Ectodermal cell (in vitro differentiated cells): ENCODE measurements around the gene ACSF3. TPM values are rescaled to one million over a fixed set of nuclear protein-coding genes. Genes with fewer than 3 reads are reported as not detected.

Experiments used
- H3K27ac ChIP-seq: 2 replicates; pipeline ENCODE4 v1.7.0; 2013; ENCODE audit warnings: mild to moderate bottlenecking, low read depth, low read length; ENCODE audit not compliant: insufficient read depth, poor library complexity, severe bottlenecking
- H3K27me3 ChIP-seq: 2 replicates; pipeline ENCODE4 v1.7.0; 2013; ENCODE audit warnings: mild to moderate bottlenecking, low read length; ENCODE audit not compliant: insufficient read depth, control insufficient read depth, poor library complexity, severe bottlenecking
- H3K36me3 ChIP-seq: one replicate; pipeline ENCODE4 v1.7.0; 2013; ENCODE audit warnings: low read length; ENCODE audit not compliant: control insufficient read depth, insufficient read depth
- H3K4me1 ChIP-seq: one replicate; pipeline ENCODE4 v1.7.0; 2013; ENCODE audit warnings: low read length; ENCODE audit not compliant: control insufficient read depth, insufficient read depth
- H3K4me3 ChIP-seq: 2 replicates; pipeline ENCODE4 v1.7.0; 2013; ENCODE audit warnings: low read depth, low read length, control low read depth; ENCODE audit not compliant: insufficient read depth
- H3K9me3 ChIP-seq: 2 replicates; pipeline ENCODE4 v1.7.0; 2013; ENCODE audit warnings: mild to moderate bottlenecking, low read length, moderate library complexity; ENCODE audit not compliant: control insufficient read depth
- WGBS, 2 experiments: methylation state at CpG; one replicate each; pipeline ENCODE4 v1.1.7; 2013; ENCODE audit warnings: missing lambda C conversion rate in 2 of 2; 5-methylcytosine and 5-hydroxymethylcytosine counted together
- polyA plus RNA-seq, 4 experiments: library from polyadenylated mRNA; stranded (reverse); fragments of 50-300 nt; gene quantifications; one replicate each; pipeline ENCODE4 v1.2.3, GENCODE V29; 2013

The ACSF3 gene
- 23.9 TPM for polyA plus RNA-seq (2013, experiment 1 of 4)
- polyA plus RNA-seq (2013, experiment 2 of 4), result 22.9 TPM
- 15.6 TPM for polyA plus RNA-seq (2013, experiment 3 of 4)
- 17.1 TPM for polyA plus RNA-seq (2013, experiment 4 of 4)

DNA sequence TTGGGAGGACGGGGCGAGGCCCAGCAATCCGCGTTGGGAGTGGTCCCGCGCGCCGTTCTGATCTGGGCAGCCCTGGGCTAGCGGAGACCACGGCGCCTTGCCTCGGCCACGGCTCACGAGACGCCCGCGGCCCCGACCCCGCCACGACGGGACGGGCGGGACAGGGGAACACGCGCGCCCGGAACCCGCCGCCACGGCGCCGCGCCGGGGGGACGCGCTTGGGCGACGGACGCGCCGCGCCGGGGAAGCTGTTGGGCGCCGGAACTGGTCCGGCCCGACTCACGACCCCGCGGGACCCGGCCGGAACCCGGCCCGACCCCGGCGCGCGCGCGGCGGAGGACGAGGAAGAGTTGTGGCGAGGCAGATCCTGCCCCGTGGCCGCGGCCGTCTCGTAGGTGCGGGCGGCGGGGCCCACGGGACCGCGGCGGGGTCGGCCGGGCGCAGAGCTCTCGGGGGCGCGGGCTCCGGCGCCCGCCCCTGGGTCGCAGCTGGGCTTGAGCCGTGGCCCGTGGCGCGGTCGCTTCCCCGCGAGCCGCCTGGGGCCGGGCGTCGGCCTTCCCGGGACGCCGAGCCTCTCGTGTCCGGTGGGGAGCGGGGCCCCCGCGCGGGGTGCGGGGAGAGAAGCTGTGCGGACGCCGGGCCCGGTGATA lies at the start of gene ACSF3:
ACSF3 (plus strand) TSS at position 251 of the 650 bp plus-strand sequence. CDS start 6,830 bp downstream, outside the sequence.
- 1% methylated on average over 110 of the region's 110 CpGs for WGBS, 2 experiments
- H3K4me1 ChIP-seq, result peaks cover 22% of the 10 kb centered on the region
- H3K27me3 ChIP-seq, result peaks cover 42% of the 10 kb centered on the region
- no peaks in the 10 kb centered on the region for H3K36me3 ChIP-seq
- H3K27ac ChIP-seq, result no peak within 1 kb of the TSS
- H3K4me3 ChIP-seq, result peak within 1 kb of the TSS; percentile 87
- H3K9me3 ChIP-seq, result no peaks in the 10 kb centered on the region

DNA sequence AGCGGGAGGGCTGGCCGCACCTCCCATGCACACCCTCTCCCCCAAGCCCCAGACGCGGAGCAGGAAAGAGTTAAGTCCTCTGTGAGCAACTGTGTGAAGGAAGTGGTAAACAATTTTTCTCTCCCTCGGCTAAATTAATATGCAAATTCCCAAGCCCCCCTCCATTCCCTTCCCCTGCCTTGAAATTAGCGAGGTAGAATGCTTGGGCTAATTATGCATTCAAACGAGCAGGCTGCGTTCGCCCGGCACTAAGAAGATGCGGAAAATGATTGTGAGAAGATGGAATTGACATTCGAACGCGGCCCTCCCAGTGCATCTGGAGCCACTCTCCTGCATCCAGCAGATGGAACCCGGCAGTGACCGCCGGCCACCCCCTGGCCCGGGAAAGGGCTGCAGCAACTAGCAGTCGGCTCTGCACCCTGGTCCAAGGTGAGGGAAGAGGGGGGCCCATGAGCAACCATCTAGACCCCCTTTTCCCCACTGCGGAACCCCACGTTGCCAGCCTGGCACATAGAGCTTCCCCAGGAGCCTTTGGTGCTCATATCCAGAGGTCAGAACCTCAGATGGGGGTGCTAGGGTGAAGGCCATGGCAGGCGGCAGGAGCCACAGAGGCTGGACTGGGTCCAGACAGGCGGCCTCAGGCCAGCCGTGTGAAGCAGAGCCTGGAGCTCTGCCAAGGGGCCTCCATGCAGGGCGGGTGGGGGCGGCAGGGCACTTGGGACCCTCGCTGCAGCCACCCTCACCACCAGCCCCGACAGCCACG lies 49.1 kb upstream of the ACSF3 start:
- no peaks in the 10 kb centered on the region for H3K9me3 ChIP-seq
- H3K36me3 ChIP-seq, result no peaks in the 10 kb centered on the region
- WGBS, 2 experiments, result 89% methylated on average over 29 of the region's 29 CpGs
- H3K4me1 ChIP-seq, result peaks cover 20% of the 10 kb centered on the region
- H3K4me3 ChIP-seq, result no peak overlapping the region
- no peak overlapping the region for H3K27ac ChIP-seq
- no peaks in the 10 kb centered on the region for H3K27me3 ChIP-seq

DNA sequence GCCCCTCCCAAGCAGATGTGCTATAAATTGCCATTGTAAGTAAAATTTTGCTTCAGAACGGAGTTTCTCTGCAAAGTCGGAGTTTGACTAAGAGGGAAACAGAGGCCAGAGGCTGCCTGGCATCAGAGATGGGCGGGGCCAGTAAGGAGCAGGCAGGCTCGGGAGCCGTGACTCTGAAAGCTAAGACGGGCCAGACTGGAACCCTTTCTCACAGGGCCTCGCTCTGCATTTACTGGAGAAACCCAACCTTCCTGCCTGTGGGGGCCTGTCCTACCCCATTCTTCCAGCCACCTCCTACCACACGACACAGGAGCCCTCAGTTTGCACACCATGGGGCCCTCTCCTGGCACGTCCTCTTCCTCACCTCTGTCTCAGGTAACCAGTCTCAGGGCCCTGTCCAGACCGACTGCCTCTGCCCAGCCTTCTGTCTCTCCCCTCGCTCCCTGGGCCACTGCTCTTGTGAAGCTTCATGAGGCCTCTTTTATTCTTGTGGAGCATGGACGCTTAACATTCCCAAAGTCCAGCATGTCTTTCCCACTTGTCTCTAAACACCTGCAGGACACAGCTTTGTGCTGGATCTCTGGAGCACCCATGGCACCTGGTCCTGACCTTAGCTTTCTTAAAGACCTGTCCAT lies 48.4 kb upstream of the ACSF3 start:
- WGBS, 2 experiments, result 88 to 90% methylated on average over 12 of the region's 12 CpGs
- no peaks in the 10 kb centered on the region for H3K36me3 ChIP-seq
- H3K9me3 ChIP-seq, result no peaks in the 10 kb centered on the region
- peaks cover 24% of the 10 kb centered on the region for H3K4me1 ChIP-seq
- H3K4me3 ChIP-seq, result no peak overlapping the region
- H3K27me3 ChIP-seq, result no peaks in the 10 kb centered on the region
- H3K27ac ChIP-seq, result no peak overlapping the region

DNA sequence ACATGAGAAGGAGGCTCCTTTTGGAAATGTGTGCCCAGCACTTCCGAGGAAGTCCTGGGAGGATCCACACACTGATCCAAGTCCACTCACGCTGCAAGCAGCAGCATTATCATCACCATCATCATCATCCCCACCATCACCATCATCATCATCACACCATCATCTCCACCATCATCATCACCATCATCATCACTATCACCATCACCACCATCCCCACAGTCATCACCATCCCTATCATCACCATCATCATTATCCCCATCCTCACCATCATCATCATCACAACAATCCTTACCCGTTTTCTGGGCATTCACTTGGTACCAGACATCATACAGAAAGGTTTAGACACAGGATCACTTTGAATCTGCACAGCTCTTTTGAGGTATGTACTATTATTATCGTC lies 47.8 kb upstream of the ACSF3 start:
- no peak overlapping the region for H3K27ac ChIP-seq
- peaks cover 24% of the 10 kb centered on the region for H3K4me1 ChIP-seq
- H3K9me3 ChIP-seq, result no peaks in the 10 kb centered on the region
- WGBS, 2 experiments, result 86 to 90% methylated on average over 4 of the region's 4 CpGs
- H3K27me3 ChIP-seq, result no peaks in the 10 kb centered on the region
- H3K4me3 ChIP-seq, result no peak overlapping the region
- no peaks in the 10 kb centered on the region for H3K36me3 ChIP-seq

DNA sequence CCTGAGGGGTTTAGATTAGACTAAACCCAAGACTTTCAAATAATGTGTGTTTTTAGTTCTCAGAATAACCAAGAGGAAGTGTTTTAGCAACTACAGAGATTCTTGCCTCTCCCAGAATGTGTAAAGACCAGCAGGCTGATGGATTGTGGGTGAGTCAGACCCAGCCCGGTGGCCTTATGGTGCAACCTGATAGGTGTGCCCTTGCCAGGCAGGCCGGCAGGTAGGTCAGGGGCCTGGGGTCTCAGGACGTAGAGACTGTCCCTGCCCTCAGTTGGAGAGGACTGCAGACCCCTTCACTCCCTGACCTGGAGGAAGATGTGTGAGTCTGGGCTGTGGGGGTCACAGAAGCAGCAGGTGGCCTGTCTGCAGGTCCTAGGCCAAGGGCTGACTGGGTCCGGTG lies 47.2 kb upstream of the ACSF3 start:
- Histone ChIP-seq H3K27ac (no peak overlapping the region), H3K27me3 (no peaks in the 10 kb centered on the region), H3K36me3 (no peaks in the 10 kb centered on the region), H3K4me3 (no peak overlapping the region), H3K4me1 (peaks cover 24% of the 10 kb centered on the region), H3K9me3 (no peaks in the 10 kb centered on the region)
- 90 to 91% methylated on average over 4 of the region's 4 CpGs for WGBS, 2 experiments

DNA sequence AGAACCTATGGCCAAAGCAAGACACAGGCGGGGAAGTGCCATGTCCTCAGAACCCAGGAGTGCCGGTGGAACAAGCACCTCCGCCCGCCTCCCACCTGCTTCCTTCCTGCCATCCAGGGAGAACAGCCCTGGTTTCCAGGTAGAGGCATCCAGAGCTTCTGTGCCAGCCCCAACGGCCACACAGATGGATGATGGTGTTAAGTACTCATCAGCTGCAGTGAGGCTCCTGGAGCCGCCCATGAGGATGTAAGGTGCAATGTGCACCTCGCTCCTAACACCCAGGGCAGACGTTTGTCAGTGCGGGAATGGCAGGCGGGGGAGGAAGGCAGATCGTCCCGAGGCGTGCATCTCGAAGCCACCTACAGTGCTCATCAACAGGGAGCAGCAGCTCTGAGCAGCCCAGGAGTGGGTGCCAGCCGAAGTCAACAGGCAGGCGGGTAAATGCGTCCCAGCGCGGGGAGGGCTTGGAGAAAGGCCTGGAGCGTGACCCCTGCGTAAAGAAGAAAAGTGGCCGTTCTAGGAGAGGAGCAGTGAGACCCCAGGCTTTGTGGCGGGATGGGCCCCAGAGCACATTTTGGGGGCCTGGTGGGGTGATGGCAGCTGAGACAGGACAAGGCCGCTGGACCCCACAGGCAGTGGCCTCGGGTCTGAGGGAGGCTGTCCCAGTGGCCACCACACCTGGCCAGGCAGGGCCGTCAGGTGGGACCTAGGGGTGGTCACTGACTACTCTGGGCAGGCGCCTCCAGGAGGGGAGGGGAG lies 46.1 kb upstream of the ACSF3 start:
- Histone ChIP-seq H3K9me3 (no peaks in the 10 kb centered on the region), H3K27me3 (no peaks in the 10 kb centered on the region), H3K4me1 (peaks cover 24% of the 10 kb centered on the region), H3K27ac (no peak overlapping the region), H3K36me3 (no peaks in the 10 kb centered on the region), H3K4me3 (no peak overlapping the region)
- WGBS, 2 experiments, result 90 to 92% methylated on average over 27 of the region's 27 CpGs

DNA sequence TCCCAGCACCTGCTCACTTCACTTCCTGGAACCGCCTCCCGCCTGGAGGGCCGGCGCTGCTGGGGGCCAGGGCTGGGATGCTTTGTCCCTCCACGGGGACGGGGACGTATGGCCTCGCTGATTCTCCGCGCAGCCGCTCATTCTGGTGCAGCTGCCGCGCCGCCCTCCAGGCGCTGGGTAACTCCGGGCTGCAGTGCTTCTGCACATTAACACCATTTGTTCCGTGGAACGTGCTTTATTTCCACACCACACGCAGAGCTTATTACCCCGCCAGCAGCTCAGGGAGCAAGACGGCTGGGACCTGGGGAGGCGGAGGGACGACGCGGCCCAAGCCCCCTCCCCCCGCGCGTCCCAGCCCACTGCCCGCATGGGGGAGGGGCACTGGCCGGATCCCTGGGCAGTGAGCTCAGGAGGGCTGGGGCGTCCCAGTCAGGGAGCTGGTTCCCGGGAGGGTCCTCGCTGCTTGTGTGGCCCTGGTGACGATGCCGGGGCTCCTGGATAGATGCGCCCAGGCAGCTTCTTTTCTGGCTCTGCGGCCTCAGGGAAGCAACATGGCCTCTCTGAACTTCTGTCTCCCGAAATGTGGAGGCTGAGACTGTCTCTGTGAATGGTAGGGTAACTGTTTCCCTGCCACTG lies 45.4 kb upstream of the ACSF3 start:
- 67% methylated on average over 38 of the region's 38 CpGs for WGBS, 2 experiments
- H3K9me3 ChIP-seq, result no peaks in the 10 kb centered on the region
- H3K36me3 ChIP-seq, result no peaks in the 10 kb centered on the region
- H3K4me3 ChIP-seq, result no peak overlapping the region
- H3K27me3 ChIP-seq, result no peaks in the 10 kb centered on the region
- peaks cover 24% of the 10 kb centered on the region for H3K4me1 ChIP-seq
- no peak overlapping the region for H3K27ac ChIP-seq

DNA sequence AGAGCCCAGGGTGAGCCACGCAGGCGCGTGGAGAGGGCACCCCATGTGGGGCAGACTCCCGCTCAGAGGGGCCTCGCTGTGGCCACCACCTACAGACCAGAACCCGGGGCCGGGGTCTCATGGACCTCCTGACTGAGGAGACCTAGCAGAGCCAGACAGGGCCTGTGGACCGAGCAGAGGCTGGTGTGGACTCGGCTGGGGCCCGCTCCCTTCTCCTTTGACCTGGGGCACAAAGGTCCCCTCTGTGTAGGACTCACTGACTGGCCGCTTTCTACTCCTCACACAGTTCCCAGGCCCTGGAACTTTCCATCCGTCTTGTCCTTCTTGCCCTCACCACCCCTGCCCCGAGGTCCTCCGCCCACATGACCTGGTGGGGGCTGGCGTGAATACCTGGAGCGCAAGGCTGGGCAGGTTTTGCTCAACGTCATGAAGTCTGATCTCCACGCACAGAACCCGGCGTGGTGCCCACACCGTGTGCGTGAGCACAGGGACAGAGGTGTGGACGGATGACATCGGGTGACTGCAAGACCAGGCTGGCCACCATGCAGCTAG lies 44.7 kb upstream of the ACSF3 start:
- Histone ChIP-seq H3K36me3 (no peaks in the 10 kb centered on the region), H3K9me3 (no peaks in the 10 kb centered on the region), H3K27ac (no peak overlapping the region), H3K4me3 (no peak overlapping the region), H3K4me1 (peaks cover 24% of the 10 kb centered on the region), H3K27me3 (no peaks in the 10 kb centered on the region)
- 93 to 94% methylated on average over 24 of the region's 24 CpGs for WGBS, 2 experiments

DNA sequence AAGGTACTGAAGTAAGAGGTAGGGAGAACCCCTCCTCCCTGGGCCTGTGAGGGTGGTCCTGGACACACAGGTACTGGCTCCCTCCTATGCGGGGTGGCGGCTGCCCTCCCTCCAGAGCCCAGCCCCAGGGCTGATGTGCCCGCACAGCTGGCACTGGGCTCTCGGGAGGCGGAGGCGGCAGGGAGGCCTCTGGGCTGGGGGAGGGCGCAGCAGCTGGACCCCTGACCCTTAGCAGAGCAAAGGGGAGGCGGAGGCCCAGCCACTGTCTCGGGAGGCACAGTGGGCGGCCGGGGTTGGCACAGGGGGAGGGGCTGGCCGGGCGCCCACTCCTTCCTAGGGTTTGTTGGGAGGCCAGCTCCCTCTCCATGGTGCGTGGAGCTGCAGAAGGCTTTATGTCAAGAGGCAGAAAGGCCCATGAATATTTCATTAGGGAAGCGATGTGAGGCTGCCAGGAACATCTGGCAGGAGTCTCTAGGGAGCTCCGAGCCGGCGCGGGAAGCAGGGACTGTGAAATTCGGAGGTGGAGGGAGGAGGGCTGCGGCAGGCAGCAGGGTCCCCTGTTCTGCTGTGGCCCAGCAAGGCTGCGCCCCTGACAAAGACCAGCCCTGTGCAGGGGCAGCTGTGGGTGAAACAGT lies 44.1 kb upstream of the ACSF3 start:
- 78 to 80% methylated on average over 22 of the region's 22 CpGs for WGBS, 2 experiments
- peaks cover 26% of the 10 kb centered on the region for H3K4me1 ChIP-seq
- H3K9me3 ChIP-seq, result no peaks in the 10 kb centered on the region
- H3K27ac ChIP-seq, result no peak overlapping the region
- no peaks in the 10 kb centered on the region for H3K27me3 ChIP-seq
- no peaks in the 10 kb centered on the region for H3K36me3 ChIP-seq
- H3K4me3 ChIP-seq, result no peak overlapping the region
